Natural killer cell (primary cell): ENCODE results near the gene DSTYK. TPM values are rescaled to one million over a fixed set of nuclear protein-coding genes. Genes with fewer than 3 reads are reported as not detected.

Experiments used
- ATAC-seq, 3 donors: fragments of 150-1000 bp in 2 of 3; fragments of 200-7000 bp in 1 of 3; cut with Tn5 transposase; 1 replicate in 1 of 3; 2 replicates in 2 of 3; pipeline ENCODE4 v1.10.0; 2021; ENCODE audit warnings: mild to moderate bottlenecking in 2 of 3, moderate library complexity in 2 of 3
- DNase-seq, 2 donors: peaks; one replicate each; pipeline versions ENCODE4 v3.0.0 to v3.0.0-alpha.2; 2013 to 2021; ENCODE audit warnings: mixed read lengths in 1 of 2
- H3K27ac ChIP-seq: one replicate; pipeline ENCODE4 v1.5.1; 2013; ENCODE audit warnings: mild to moderate bottlenecking, low read length
- H3K27me3 ChIP-seq: one replicate; pipeline ENCODE4 v1.6.1; 2013; ENCODE audit warnings: low read length; ENCODE audit not compliant: control insufficient read depth, insufficient read depth
- H3K36me3 ChIP-seq: one replicate; pipeline ENCODE4 v1.6.1; 2013; ENCODE audit warnings: low read length; ENCODE audit not compliant: control insufficient read depth, insufficient read depth
- H3K4me1 ChIP-seq: one replicate; pipeline ENCODE4 v1.6.1; 2013; ENCODE audit warnings: low read length; ENCODE audit not compliant: control insufficient read depth, insufficient read depth
- H3K4me3 ChIP-seq: one replicate; pipeline ENCODE4 v1.5.1; 2013; ENCODE audit warnings: low read length
- H3K9me3 ChIP-seq: one replicate; pipeline ENCODE4 v1.6.1; 2013; ENCODE audit warnings: low read length; ENCODE audit not compliant: control insufficient read depth, insufficient read depth
- H3K27ac Mint-ChIP-seq, 2 donors: one replicate each; pipeline ENCODE4 v1.8.0; 2022; ENCODE audit warnings: mild to moderate bottlenecking in 2 of 2, mixed read lengths in 2 of 2, moderate library complexity in 1 of 2
- H3K27me3 Mint-ChIP-seq, 2 donors: one replicate each; pipeline ENCODE4 v1.8.0; 2022; ENCODE audit warnings: low read depth in 2 of 2, mixed read lengths in 2 of 2
- H3K36me3 Mint-ChIP-seq: one replicate; pipeline ENCODE4 v1.8.0; 2022; ENCODE audit warnings: mixed read lengths
- H3K4me1 Mint-ChIP-seq, 2 donors: one replicate each; pipeline ENCODE4 v1.8.0; 2022; ENCODE audit warnings: mixed read lengths in 2 of 2
- H3K4me3 Mint-ChIP-seq: one replicate; pipeline ENCODE4 v1.8.0; 2022; ENCODE audit warnings: mild to moderate bottlenecking, moderate library complexity, mixed read lengths
- H3K9me3 Mint-ChIP-seq, 2 donors: one replicate each; pipeline ENCODE4 v1.8.0; 2022; ENCODE audit warnings: mixed read lengths in 2 of 2
- CTCF ChIP-seq: fragments of 200-600 bp; IDR thresholded peaks from one replicate; pipeline ENCODE4 v1.8.0; 2022; ENCODE audit warnings: antibody characterized with exemption
- WGBS: methylation state at CpG from one replicate; pipeline ENCODE4 v1.1.7; 2013; ENCODE audit warnings: missing lambda C conversion rate; ENCODE audit not compliant: insufficient coverage; 5-methylcytosine and 5-hydroxymethylcytosine counted together
- intact Hi-C: fragments of 100-400 bp; cut with micrococcal nuclease; formaldehyde crosslinking; loops from one replicate; pipeline ENCODE4 v1.14.2; 2022
- total RNA-seq, 4 donors: library from RNA; stranded (reverse); fragments of 120-200 nt in 1 of 4; gene quantifications; one replicate each; pipeline versions ENCODE4 v1.2.3 to v1.2.4, GENCODE V29; 2013 to 2022

The DSTYK gene
- total RNA-seq, 3 donors from 2014 or later (not counting 1 experiment from before 2014, with no cell fraction given) = 9.9 to 17.5 (median 14.9) TPM

DNA sequence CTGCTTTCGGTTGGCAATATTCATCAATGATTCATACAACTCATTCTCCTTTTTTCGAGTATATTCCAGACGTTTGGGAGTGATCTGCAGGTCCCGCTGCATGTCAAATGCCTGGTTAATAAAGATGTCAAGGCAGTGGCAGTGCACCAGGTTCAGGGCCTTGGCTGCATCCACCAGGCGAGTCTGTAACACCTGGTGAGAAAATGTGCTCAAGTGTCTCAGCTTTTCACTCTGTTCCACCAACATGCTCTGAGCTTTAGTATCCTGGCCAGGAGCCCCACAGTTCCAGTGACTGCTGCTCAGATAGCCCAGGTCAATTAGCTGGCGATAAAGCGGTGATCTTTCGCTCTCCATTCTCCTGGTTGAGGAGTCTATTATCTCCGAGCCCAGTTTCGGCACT, 42.3 kb downstream of the DSTYK start:
- 97% methylated on average over 10 of the region's 10 CpGs for WGBS
- no peak for ATAC-seq
- H3K36me3 Mint-ChIP-seq = peaks cover 18% of the 10 kb centered on the region

DNA sequence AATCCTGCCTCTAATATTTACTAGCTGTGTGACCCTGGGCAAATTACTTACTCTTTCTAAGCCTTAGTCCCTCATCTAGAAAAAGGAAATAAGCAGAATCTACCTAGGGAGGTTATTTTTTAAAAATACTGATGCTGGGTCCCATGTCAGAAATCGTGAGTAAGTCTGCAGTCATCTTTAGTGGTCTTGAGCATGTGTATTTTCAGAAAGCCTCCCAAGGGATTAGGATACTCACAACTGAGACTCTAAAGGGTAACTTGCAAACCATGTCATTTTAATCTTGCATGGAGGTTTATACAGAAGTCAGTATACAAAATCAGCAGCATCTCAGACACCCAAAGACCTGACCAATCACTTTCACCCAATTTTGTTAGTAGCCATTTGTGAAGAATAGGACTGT, 43.2 kb downstream of the DSTYK start:
- DNase-seq = no peak
- Histone ChIP-seq H3K4me1 (peaks cover 9% of the 10 kb centered on the region), H3K4me3 (no peak overlapping the region), H3K27ac (no peak overlapping the region), H3K9me3 (no peaks in the 10 kb centered on the region), H3K27me3 (no peaks in the 10 kb centered on the region), H3K36me3 (peaks cover 24% of the 10 kb centered on the region)
- peaks cover 11 to 19% of the 10 kb centered on the region in 2 donors for H3K4me1 Mint-ChIP-seq
- TF ChIP-seq CTCF = no peak
- H3K4me3 Mint-ChIP-seq = no peak overlapping the region
- intact Hi-C loops = no loop called here
- WGBS = 73% methylated on average over 1 of the region's 1 CpG
- H3K27ac Mint-ChIP-seq = no peak overlapping the region
- H3K27me3 Mint-ChIP-seq = no peaks in the 10 kb centered on the region
- peaks cover 18% of the 10 kb centered on the region for H3K36me3 Mint-ChIP-seq
- ATAC-seq = no peak
- no peaks in the 10 kb centered on the region for H3K9me3 Mint-ChIP-seq

More for the DNA sequence above, 42.3 kb downstream of the DSTYK start:
- Histone ChIP-seq H3K4me3 (no peak overlapping the region), H3K36me3 (peaks cover 18% of the 10 kb centered on the region), H3K27ac (no peak overlapping the region), H3K9me3 (no peaks in the 10 kb centered on the region), H3K4me1 (peaks cover 9% of the 10 kb centered on the region), H3K27me3 (no peaks in the 10 kb centered on the region)
- no peak for TF ChIP-seq CTCF
- no peak for DNase-seq
- intact Hi-C loops = no loop called here
- Mint-ChIP-seq H3K4me1 (peaks cover 11 to 19% of the 10 kb centered on the region in 2 donors), H3K27me3 (no peaks in the 10 kb centered on the region), H3K27ac (no peak overlapping the region), H3K9me3 (no peaks in the 10 kb centered on the region), H3K4me3 (no peak overlapping the region)

DNA sequence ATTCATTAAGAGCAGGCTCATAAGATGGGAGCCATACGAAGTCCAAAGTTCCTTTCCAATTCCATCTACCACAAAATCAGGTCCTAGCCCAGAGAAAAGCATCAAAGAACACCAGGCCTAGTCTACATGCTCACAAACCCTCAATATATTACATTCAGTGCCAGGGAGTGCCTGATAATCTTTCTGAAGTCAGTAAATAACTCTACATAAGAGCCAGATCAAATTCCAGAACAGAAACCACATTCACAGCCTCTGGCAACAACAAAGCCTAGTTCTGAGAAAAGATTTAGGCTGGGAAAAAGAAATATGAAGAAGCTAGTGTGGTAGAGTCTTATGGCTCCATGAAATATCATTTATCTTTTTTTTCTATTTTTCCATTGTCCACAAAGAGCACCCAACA, 49.2 kb downstream of the DSTYK start:
- no peak for TF ChIP-seq CTCF
- intact Hi-C loops = no loop called here
- no peak for DNase-seq
- no peak overlapping the region for H3K4me3 ChIP-seq
- H3K27me3 Mint-ChIP-seq = no peaks in the 10 kb centered on the region
- no peak overlapping the region for H3K27ac Mint-ChIP-seq
- no peak overlapping the region for H3K4me3 Mint-ChIP-seq
- no peaks in the 10 kb centered on the region for H3K9me3 ChIP-seq
- H3K36me3 ChIP-seq = peaks cover 65% of the 10 kb centered on the region
- no peaks in the 10 kb centered on the region for H3K4me1 Mint-ChIP-seq
- no peak overlapping the region for H3K27ac ChIP-seq
- 93% methylated on average over 1 of the region's 1 CpG for WGBS
- ATAC-seq = no peak
- H3K36me3 Mint-ChIP-seq = peaks cover 7% of the 10 kb centered on the region
- H3K4me1 ChIP-seq = no peaks in the 10 kb centered on the region
- H3K27me3 ChIP-seq = no peaks in the 10 kb centered on the region
- H3K9me3 Mint-ChIP-seq = no peaks in the 10 kb centered on the region

DNA sequence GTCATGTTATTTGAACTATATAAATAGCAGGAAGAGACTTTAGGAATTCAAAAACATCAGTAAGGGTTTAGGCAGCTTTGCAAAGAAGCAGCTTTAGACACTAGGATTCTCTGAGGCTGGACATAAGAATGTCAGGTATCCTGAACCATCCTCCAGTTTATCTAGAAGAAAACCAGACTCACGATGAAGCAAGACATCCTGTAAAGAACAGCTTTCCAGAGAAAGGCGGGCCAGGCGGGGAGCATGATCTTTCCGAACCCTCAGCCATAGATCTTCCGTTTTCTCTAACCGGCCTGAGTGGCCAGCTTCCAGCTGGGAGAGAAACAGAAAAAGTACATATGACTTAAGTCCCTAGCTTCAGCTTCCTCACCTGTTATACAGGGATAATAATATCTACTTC, 50.4 kb downstream of the DSTYK start:
- Histone ChIP-seq H3K9me3 (peaks cover 2% of the 10 kb centered on the region), H3K4me1 (no peaks in the 10 kb centered on the region), H3K4me3 (no peak overlapping the region), H3K27me3 (no peaks in the 10 kb centered on the region), H3K27ac (no peak overlapping the region), H3K36me3 (peaks cover 66% of the 10 kb centered on the region)
- intact Hi-C loops = no loop called here
- 98% methylated on average over 6 of the region's 6 CpGs for WGBS
- Mint-ChIP-seq H3K27me3 (no peaks in the 10 kb centered on the region), H3K27ac (no peak overlapping the region), H3K36me3 (peaks cover 19% of the 10 kb centered on the region), H3K4me1 (no peaks in the 10 kb centered on the region), H3K4me3 (no peak overlapping the region), H3K9me3 (no peaks in the 10 kb centered on the region)
- DNase-seq (no peak), ATAC-seq (no peak)
- no peak for TF ChIP-seq CTCF
